GM21737 (cell line): ENCODE data around the gene TBXA2R.

ENCODE experiments used
- ATAC-seq: cut with Tn5 transposase; IDR thresholded peaks from one replicate; pipeline ENCODE4 v1.9.1; 2021; ENCODE audit warnings: mild to moderate bottlenecking, moderate library complexity; ENCODE audit not compliant: unreplicated experiment

TBXA2R gene

DNA sequence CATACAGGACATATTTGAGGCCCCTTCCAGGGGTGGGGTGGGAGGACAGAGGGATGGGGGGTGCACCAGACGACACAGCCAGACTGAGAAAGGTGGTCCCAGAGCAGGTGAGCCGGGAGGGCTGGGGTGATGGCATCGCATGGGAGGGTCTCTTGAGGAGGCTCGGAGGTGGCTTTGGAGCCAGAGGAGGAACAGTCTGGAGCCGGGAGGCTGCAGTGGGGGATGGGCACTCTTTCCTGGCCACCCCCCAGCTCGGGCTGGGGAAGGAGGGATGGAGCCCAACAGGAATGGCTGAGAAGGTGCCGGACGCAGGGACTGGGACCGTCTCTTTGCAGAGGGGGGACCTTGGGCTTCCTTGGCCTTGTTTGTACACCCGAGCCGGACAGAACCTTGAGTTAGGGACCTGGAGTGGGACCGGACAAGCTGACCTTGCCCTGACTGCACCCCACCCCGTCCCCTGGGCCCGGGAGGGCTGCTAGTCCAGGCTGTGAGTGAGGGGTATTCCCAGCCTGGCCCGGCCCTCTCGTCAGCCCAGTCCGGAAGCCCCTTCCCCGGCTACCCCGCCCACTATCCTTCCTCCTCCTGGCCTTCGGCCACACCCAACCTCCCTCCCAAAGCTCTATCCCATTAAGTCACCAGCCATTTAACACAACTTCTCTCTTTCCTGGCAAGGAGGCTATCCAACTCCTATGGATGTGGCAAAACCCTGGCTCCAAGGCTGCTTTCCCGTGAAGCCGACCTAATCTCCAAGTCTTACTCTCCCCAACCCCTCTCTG lies 816 bp upstream of the TBXA2R start:
- ATAC-seq, result no peak

DNA sequence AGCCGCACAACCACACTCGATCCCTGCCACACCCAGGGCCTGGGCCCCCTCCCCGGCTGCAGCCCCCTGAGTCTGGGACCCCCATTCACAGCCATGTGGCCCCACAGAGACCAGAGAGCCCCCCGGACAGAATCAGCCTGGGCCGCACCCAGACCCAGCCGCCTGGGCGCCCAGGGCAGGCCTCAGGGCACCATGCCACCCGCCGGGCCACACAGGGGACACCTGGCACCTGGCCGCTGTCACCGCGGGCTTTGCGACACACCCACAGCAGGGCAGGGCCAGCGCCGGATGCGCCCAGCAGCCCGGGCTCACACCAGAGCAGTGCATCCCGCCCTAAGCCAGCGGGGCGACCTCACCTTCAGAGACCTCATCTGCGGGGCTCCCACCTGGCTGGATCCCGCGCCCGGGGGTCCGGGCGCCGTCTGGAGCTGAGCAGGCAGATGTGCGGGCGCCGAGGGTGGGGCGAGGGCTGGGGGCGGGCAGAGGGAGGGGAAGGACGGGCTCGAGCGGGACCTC lies 443 bp downstream of the TBXA2R start:
- ATAC-seq, result no peak

DNA sequence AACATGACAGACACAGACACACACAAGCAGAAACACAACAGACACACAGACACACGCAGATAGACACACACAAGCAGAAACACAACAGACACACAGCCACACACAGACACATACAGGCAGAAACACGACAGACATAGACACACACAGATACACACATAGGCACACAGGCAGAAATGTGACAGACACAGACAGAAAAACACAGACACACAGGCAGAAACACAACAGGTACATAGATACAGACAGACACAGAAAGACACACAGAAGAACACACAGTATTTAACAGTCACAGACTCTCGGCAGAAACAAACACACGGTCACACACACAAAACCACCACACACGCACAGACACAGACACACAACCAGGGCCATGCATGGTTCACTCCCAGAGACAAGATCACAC lies 905 bp downstream of the TBXA2R start:
- no peak for ATAC-seq

DNA sequence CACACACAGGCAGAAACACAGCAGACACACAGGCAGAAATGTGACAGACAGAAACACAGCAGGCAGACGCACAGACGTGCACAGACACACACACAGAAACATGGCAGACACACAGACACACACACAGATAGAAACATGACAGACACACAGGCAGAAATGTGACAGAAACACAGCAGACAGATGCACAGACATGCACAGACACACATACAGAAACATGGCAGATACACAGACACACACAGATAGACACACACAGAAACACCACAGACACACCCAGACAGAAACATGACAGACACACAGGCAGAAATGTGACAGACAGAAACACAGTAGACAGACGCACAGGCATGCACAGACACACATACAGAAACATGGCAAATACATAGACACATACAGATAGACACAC lies 1.3 kb downstream of the TBXA2R start:
- no peak for ATAC-seq

DNA sequence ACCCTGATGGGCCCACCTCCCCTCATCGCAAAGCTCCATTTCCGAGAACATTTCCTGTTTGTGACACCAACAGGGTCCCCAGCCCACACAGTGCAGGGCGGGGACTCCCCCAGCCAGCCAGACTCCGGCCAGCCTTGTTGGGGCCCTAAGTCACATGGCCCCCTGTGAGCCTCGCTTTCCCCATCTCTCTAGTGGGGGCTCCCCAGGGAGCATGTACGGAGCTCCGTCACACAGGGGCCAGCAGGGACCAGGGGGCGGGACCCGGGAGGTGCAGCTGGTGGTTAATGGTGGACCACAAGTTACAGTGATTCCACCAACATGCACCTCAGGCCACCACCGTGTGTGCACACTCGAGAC lies 1.7 kb downstream of the TBXA2R start:
- ATAC-seq, result no peak

DNA sequence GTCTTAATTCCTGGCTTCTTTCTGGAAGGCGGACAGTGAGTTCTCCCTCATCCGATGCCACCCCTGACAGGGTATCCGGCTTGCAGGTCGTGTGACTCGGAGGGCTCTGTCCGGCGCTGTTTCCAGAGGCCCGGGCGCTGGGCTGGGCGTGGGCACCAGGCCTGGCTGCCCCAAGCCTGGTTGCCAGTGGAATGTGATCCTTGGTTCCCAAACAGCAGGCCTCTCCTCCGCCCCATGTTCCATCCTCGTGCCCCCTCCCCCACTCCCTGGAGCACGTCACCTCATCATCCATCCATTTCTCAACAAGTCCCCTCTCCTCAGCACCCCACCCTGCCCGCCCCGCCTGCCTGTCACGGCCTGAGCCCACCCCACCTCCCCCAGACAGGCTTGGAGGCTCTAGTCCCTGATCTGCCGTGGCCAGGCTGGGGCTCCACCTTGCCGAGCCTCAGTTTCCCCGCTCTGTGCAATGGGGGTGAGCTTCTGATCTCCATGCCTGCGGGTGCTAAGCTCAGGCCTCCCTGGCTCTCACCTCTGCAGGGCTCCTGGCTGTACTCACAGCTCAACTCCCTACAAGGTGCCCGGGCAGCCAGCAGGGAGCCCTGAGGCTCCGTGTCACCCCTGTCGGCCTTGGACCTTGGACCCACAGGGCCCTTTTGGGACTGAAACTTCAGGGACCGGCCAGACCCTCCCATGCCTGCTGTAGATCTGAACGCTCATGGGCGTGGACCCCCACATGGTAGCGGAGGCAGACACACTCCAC lies 2.3 kb downstream of the TBXA2R start:
- no peak for ATAC-seq

DNA sequence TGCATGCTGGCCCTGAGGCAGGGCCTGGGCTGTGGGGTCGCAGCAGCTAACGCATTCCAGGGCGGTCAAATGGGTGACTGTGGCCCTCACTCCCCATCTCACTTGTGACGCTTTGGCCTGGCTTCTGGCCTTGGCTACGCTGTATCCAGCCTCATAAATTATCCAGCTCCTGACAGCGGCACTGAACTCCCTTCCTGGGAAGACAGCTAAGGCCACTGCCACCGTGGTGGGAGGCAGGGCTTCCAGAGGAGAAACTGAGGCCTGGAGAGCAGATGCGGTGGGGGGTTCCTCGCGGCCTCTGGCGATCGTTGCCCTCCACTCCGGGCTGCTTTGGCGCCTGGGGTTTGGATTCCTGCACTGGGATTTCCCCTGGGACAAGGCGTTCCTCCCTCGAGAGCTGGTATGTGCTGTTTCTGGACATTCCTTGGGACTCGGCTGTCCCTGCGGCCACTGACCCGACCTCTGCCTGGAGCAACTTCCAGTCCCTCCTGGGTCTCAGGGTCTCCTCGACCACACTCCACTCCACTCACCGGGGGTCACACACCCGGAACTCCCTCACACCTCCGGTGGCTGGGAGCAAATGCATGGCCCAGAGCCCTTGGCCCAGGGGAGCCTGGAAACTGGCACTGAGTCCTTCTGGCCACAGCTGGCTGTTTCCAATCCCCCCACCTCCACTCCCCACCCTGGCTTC lies 3.4 kb downstream of the TBXA2R start:
- ATAC-seq, result no peak

DNA sequence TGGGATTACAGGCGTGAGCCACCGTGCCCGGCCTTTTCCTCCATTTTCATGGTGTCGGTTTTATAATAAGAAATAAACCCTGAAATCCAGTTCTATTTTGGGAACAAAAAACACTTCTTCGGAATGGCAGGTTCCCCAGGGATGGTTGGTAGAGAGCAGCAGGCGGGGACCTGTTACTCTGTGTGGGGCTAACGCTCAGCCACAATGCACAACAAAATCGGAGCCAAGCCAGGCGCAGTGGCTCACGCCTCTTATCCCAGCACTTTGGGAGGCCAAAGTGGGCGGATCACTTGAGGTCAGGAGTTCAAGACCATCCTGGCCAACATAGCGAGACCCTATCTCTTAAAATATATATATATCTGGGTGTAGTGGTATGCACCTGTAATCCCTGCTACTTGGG lies 5.7 kb downstream of the TBXA2R start:
- no peak for ATAC-seq

DNA sequence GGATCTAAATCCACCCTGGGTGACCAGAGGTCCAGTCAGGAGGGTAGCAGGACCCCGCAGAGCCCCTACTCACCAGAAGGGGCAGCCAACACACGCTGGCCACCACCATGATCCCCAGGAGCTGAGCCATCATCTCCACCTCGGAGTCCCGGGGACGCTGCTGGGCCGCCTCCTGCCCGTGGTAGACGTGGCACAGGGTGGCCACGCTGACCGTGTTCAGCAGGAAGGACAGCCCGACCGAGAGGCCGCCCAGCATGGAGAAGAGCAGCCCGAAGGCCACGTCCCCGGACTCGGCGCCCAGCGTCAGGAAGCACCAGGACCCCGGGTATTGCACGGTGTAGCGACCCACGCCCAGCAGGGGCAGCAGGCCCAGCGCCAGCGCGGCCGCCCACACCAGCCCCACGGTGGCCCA lies 6.9 kb downstream of the TBXA2R start:
- ATAC-seq, result no peak

DNA sequence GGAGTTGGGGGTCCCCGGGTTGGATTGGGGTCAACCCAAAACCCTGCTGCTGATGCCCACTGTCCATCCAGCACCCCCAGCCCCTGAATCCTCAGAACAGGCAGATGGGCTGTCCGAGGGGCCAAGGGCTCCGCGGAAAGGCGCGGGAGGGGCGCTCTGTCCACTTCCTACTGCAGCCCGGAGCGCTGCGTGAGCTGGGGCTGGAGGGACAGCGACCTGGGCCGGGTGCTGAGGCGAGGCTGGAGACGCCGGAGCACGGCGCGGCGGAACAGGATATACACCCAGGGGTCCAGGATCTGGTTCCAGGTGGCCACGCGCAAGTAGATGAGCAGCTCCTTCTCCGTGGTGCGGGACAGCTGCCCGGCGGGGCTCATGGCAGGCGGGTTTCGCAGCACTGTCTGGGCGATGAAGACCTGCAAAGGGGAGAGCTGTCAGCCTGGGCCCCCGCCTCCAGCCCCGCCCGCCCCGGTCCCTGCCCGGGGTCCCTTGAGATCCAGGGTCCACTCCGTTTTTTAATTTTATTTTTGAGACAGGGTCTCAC lies 11.1 kb downstream of the TBXA2R start:
- ATAC-seq, result no peak

DNA sequence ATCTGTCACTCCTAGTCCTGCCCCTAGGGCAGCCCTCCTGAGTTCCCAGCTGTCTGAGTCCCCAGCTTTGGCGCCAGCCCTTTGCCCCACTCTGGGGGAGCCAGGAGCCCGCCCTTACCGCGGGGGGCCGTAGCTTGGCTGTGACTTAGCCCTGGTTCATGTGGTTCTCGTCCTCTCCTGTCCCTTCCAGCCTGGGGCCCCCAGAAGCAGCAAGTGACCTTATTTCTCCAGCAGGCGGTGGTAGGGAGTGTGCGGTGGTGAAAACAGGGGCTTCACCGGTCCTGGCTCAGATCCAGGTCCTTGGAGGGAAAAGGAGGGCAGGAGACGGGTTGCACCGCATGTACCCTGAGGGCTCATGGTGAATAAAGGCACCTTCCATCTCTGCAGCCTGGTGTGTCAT lies 13.5 kb downstream of the TBXA2R start:
- no peak for ATAC-seq

DNA sequence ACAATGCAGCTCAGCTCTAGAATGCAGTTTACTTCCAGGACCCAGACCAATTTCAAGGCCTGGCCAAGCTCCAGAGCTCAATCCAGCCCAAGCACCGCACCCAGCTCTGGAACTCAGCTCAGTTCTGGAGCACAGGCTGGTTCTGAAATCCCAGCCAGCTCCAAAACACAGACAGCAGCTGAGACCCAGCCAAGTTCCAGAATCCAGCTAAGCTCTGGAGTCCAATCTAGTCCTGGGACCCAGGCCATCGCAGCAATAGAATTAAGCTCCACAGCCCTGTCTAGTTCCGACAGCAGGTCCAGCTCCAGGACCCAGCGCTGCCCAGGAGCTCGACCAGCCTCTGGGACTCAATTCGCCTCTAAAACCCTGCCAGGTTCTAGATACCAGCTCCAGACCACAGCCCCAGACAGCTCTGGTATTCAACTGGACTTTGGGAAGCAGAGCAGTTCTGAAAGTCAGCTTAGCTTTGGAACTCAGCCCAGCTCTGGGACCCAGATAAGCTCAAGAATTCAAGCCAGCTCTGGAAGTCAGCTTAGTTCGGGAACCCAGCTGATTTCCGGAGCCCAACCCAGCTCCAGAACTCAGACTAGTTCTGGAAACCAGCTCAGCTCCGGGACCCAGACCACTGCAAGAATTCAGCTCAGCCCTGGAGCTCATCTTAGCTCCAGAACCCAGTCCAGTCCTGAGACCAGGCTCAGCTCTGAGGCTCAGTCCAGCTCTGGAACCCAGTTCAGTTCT lies 14.6 kb downstream of the TBXA2R start:
- no peak for ATAC-seq

DNA sequence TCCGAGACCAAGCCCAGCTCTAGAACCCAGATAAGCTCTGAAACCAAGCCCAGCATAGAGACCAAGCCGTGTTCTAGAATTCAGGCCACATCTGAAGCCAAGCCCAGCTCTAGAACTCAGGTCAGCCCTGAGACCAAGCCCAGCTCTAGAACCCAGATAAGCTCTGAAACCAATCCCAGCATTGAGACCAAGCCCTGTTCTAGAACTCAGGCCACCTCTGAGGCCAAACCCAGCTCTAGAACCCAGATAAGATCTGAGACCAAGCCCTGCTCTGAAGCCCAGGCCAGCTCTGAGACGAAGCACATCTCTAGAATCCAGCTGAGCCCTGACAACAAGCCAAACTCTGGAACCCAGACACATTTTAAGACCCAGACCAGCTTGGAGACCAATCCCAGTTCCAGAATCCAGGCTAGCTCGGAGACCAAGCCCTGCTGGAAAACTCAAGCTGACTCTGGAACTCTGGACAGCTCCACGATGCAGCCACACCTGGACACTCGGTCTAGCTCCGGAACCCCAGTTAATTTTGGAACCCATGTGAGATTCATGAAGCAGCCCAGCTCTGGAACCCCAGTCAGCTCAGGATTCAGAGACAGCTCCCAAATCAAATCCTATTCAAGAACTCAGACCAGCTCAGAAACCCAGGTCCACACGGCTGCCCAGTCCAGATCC lies 15.6 kb downstream of the TBXA2R start:
- ATAC-seq, result no peak

DNA sequence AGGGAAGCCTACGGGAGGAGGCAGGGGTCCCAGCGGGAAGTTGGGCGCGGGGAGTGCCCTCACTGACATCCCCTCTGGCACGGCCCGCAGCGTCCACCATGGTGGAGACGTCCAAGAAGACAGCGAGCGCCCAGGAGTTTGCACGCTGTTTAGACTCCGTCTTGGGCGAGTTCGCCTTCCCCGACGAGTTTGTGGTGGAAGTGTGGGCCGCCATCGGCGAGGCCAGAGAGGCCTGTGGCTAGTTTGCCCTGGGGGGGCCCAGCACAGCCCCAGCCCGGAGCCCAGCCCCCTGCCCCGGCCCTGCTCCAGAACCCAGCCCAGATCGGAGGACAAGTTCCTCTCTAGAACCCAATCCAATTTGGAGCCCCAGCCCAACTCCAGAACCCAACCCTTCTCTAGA lies 16.7 kb downstream of the TBXA2R start:
- ATAC-seq, result no peak

DNA sequence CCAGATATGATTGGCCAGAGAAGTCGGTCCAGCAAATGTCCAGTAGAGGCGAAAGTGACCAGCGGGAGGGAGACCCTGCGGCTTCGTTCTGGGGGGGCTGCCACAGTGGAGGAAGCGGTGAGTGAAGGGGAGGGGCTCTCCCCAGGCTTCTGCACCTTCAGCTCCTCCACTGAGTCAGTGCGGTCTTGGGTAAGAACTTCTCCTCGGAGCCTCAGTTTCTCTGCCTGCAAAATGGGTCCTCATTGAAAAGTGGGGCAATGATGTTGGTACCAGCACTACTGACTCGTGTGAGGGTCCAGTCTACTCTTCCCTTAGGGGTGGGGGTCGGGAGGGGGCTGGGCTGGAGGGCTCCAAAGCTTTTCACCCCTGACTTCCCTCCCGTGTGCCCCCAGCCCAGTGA lies 17.2 kb downstream of the TBXA2R start:
- ATAC-seq, result no peak

DNA sequence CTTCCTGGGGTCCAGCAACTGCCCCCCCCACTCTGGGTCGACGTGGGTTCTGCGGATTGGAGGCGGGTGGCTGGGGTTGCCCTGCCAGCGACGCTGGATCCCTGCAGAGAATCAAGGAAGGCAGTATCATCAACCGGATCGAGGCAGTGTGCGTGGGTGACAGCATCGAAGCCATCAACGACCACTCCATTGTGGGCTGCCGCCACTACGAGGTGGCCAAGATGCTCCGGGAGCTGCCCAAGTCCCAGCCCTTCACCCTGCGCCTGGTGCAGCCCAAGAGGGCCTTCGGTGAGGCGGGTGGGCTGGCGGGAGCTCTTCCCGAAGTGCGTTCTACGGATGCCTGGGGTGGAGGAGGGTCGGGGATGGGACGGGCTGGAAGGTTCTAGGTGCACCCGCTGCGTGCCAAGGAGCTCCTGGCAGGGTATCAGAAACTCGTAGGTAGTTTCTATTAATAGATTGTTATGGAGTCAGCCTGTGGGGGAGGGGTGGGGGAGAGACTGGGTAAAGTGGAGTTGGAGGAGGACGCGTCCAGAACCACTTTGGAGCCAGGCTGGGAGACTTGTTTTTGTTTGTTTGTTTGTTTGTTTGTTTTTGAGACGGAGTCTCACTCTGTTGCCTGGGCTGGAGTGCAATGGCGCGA lies 19.8 kb downstream of the TBXA2R start:
- no peak for ATAC-seq

DNA sequence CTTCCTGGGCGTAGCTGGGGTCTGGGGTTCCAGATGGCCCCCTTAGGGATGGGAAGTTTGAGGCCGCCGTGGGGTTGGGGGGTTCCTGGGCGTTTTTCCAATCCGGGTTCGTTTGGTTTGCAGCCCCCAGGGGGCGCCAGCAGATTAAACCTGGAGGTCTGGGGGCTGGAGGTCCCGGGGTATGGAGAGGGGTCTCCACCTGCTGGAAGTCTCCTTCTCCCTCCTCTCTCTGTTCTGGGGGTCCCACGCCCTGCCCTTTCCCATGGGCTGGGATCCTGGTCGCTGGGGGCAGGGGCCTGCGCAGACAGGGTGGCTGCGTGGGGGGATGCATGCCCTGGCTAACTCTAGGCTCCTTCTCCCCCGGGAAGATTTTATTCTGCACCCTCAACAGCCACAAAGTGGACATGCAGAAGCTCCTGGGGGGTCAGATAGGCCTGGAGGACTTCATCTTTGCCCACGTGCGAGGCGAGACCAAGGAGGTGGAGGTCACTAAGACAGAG lies 20.5 kb downstream of the TBXA2R start:
- ATAC-seq, result no peak

DNA sequence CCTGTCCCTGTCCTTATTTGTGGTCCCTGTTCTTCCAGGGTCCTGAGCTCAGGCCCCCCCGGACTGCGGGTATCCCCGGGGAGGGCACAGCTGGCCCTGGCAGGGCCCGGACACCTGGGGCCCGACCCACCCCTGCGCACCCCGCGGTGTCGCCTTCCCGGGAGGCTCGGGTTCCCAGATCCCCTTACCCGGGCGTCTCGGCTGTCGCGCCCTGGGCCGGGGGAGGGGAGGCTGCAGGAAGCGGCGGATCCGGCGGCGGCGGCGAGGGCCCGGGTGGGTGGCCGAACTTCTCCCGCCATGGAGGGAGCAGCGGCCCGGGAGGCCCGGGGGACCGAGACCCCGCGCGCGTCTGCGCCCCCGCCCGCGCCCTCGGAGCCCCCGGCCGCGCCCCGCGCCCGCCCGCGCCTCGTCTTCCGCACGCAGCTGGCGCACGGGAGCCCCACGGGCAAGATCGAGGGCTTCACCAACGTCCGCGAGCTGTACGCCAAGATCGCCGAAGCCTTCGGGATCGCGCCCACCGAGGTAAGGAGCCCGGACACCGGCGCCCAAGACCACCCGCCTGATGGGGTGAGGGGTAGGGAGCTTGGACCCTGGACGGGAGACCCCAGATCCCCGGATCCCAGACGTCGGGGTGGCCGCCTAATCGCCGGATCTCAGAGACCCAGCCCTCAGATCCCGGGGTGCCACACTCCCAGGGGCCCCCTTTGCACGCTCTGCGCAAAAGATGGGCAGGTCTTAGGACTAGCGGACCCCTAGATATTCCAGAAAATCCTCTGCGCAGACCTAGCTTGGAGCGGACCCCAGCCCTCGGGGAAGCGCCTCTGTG lies 21.2 kb downstream of the TBXA2R start, which contains the start of gene GIPC3:
GIPC3 (plus strand) TSS at position 178 of the 826 bp plus-strand sequence; CDS start at position 298, 120 bp downstream.
- no peak for ATAC-seq
